GM23338 (cell line): ENCODE results near the gene RAMP1.
A peak's percentile ranks its signal among the peaks of the same experiment; 100 is the strongest.

Experiments
- CREB1 ChIP-seq: fragments of 250-450 bp; sonication (Bioruptor Pico); IDR thresholded peaks from 2 replicates; pipeline ENCODE4 v1.5.0; 2020; ENCODE audit warnings: low read depth, mild to moderate bottlenecking, moderate library complexity
- EZH2 ChIP-seq: fragments of 200-600 bp; sonication (generic); IDR thresholded peaks from one replicate; pipeline ENCODE4 v1.8.0; 2017; ENCODE audit warnings: antibody characterized with exemption, mild to moderate bottlenecking, low read depth; ENCODE audit not compliant: unreplicated experiment
- EZH2phosphoT487 ChIP-seq: fragments of 200-600 bp; sonication (generic); IDR thresholded peaks from one replicate; pipeline ENCODE4 v1.8.1; 2018; ENCODE audit warnings: antibody characterized with exemption; ENCODE audit not compliant: unreplicated experiment
- JUNB ChIP-seq: IDR thresholded peaks from one replicate; pipeline ENCODE4 v1.6.1; 2016; ENCODE audit warnings: antibody characterized with exemption; ENCODE audit not compliant: unreplicated experiment
- POLR2AphosphoS5 ChIP-seq: IDR thresholded peaks from 2 replicates; pipeline ENCODE4 v1.6.1; 2016; ENCODE audit warnings: antibody characterized with exemption, low read depth
- ZNF331 ChIP-seq: fragments of 250-450 bp; sonication (Bioruptor Pico); IDR thresholded peaks from 2 replicates; pipeline ENCODE4 v1.5.0; 2020; ENCODE audit warnings: low read depth, mild to moderate bottlenecking, moderate library complexity
- TF ChIP-seq, protein P1 (sequence below), 2 experiments: fragments of 200-600 bp in 1 of 2; sonication (generic) in 1 of 2; conservative IDR thresholded peaks; 2 replicates each; pipeline versions ENCODE4 v1.5.1 to v1.6.1; 2016 to 2017; ENCODE audit warnings: antibody characterized with exemption in 2 of 2, low read depth in 2 of 2, mild to moderate bottlenecking in 2 of 2, moderate library complexity in 1 of 2
- TF ChIP-seq, protein P2 (sequence below): IDR thresholded peaks from one replicate; pipeline ENCODE4 v1.6.1; 2018; ENCODE audit warnings: antibody characterized with exemption; ENCODE audit not compliant: unreplicated experiment
- TF ChIP-seq, protein P3 (sequence below): fragments of 250-450 bp; sonication (Bioruptor Pico); IDR thresholded peaks from 2 replicates; pipeline ENCODE4 v1.5.0; 2020; ENCODE audit warnings: mild to moderate bottlenecking, moderate library complexity
- TF ChIP-seq, protein P4 (sequence below): IDR thresholded peaks from 2 replicates; pipeline ENCODE4 v1.6.1; 2016; ENCODE audit warnings: antibody characterized with exemption

DNA sequence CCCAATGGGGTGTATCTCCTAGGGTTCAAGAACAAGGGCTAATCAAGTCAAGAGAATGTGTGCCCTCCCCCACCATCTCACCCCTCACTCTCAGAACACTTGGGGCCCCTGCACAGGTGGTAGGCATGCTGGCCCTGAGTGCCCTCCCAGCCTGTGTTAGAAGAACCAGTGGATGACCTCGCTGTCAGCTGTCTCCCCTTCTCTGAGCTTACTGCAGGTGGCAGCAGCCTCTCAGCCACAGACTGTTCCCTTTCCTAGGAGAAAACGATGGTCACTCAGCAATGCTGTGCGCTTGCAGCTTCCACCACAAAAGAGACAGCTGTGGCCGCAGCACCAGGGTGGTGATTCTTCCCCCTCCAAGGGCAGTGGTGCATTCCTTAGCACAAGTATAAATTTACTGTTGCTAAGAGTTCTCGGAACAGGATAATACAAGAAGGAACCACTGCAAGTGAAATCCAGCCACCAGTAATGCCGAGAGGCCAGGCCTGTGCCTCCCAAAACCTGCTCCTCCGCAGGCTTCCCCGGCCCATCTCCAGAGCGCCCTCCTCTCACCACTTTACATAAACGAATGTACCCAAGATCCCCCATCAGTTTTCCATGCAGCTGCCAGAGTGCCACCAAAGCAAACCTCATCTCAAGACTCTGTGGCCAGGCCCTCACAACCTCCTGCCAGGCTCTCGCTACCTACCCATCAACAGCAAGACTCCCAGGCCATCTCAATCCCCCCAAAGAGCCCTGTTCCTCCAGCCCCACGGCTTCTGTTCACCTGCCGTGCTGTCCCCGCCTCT, 935 bp upstream of the RAMP1 start:
- TF ChIP-seq, protein P1, sequence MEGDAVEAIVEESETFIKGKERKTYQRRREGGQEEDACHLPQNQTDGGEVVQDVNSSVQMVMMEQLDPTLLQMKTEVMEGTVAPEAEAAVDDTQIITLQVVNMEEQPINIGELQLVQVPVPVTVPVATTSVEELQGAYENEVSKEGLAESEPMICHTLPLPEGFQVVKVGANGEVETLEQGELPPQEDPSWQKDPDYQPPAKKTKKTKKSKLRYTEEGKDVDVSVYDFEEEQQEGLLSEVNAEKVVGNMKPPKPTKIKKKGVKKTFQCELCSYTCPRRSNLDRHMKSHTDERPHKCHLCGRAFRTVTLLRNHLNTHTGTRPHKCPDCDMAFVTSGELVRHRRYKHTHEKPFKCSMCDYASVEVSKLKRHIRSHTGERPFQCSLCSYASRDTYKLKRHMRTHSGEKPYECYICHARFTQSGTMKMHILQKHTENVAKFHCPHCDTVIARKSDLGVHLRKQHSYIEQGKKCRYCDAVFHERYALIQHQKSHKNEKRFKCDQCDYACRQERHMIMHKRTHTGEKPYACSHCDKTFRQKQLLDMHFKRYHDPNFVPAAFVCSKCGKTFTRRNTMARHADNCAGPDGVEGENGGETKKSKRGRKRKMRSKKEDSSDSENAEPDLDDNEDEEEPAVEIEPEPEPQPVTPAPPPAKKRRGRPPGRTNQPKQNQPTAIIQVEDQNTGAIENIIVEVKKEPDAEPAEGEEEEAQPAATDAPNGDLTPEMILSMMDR (conservative IDR thresholded peaks at IDR 0.05; ENCODE audit: low read depth in 2 of 2): peak; percentile 64 to 96
- TF ChIP-seq EZH2phosphoT487: no peak
- TF ChIP-seq EZH2: no peak
- TF ChIP-seq POLR2AphosphoS5: no peak
- no peak for TF ChIP-seq JUNB
- TF ChIP-seq, protein P2, sequence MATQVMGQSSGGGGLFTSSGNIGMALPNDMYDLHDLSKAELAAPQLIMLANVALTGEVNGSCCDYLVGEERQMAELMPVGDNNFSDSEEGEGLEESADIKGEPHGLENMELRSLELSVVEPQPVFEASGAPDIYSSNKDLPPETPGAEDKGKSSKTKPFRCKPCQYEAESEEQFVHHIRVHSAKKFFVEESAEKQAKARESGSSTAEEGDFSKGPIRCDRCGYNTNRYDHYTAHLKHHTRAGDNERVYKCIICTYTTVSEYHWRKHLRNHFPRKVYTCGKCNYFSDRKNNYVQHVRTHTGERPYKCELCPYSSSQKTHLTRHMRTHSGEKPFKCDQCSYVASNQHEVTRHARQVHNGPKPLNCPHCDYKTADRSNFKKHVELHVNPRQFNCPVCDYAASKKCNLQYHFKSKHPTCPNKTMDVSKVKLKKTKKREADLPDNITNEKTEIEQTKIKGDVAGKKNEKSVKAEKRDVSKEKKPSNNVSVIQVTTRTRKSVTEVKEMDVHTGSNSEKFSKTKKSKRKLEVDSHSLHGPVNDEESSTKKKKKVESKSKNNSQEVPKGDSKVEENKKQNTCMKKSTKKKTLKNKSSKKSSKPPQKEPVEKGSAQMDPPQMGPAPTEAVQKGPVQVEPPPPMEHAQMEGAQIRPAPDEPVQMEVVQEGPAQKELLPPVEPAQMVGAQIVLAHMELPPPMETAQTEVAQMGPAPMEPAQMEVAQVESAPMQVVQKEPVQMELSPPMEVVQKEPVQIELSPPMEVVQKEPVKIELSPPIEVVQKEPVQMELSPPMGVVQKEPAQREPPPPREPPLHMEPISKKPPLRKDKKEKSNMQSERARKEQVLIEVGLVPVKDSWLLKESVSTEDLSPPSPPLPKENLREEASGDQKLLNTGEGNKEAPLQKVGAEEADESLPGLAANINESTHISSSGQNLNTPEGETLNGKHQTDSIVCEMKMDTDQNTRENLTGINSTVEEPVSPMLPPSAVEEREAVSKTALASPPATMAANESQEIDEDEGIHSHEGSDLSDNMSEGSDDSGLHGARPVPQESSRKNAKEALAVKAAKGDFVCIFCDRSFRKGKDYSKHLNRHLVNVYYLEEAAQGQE: no peak
- no peak for TF ChIP-seq ZNF331
- TF ChIP-seq, protein P3, sequence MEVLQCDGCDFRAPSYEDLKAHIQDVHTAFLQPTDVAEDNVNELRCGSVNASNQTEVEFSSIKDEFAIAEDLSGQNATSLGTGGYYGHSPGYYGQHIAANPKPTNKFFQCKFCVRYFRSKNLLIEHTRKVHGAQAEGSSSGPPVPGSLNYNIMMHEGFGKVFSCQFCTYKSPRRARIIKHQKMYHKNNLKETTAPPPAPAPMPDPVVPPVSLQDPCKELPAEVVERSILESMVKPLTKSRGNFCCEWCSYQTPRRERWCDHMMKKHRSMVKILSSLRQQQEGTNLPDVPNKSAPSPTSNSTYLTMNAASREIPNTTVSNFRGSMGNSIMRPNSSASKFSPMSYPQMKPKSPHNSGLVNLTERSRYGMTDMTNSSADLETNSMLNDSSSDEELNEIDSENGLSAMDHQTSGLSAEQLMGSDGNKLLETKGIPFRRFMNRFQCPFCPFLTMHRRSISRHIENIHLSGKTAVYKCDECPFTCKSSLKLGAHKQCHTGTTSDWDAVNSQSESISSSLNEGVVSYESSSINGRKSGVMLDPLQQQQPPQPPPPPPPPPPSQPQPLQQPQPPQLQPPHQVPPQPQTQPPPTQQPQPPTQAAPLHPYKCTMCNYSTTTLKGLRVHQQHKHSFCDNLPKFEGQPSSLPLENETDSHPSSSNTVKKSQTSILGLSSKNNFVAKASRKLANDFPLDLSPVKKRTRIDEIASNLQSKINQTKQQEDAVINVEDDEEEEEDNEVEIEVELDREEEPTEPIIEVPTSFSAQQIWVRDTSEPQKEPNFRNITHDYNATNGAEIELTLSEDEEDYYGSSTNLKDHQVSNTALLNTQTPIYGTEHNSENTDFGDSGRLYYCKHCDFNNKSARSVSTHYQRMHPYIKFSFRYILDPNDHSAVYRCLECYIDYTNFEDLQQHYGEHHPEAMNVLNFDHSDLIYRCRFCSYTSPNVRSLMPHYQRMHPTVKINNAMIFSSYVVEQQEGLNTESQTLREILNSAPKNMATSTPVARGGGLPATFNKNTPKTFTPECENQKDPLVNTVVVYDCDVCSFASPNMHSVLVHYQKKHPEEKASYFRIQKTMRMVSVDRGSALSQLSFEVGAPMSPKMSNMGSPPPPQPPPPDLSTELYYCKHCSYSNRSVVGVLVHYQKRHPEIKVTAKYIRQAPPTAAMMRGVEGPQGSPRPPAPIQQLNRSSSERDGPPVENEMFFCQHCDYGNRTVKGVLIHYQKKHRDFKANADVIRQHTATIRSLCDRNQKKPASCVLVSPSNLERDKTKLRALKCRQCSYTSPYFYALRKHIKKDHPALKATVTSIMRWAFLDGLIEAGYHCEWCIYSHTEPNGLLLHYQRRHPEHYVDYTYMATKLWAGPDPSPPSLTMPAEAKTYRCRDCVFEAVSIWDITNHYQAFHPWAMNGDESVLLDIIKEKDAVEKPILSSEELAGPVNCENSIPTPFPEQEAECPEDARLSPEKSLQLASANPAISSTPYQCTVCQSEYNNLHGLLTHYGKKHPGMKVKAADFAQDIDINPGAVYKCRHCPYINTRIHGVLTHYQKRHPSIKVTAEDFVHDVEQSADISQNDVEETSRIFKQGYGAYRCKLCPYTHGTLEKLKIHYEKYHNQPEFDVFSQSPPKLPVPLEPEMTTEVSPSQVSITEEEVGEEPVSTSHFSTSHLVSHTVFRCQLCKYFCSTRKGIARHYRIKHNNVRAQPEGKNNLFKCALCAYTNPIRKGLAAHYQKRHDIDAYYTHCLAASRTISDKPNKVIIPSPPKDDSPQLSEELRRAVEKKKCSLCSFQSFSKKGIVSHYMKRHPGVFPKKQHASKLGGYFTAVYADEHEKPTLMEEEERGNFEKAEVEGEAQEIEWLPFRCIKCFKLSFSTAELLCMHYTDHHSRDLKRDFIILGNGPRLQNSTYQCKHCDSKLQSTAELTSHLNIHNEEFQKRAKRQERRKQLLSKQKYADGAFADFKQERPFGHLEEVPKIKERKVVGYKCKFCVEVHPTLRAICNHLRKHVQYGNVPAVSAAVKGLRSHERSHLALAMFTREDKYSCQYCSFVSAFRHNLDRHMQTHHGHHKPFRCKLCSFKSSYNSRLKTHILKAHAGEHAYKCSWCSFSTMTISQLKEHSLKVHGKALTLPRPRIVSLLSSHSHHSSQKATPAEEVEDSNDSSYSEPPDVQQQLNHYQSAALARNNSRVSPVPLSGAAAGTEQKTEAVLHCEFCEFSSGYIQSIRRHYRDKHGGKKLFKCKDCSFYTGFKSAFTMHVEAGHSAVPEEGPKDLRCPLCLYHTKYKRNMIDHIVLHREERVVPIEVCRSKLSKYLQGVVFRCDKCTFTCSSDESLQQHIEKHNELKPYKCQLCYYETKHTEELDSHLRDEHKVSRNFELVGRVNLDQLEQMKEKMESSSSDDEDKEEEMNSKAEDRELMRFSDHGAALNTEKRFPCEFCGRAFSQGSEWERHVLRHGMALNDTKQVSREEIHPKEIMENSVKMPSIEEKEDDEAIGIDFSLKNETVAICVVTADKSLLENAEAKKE (CRISPR knock-in tag): no peak
- TF ChIP-seq CREB1: no peak
- TF ChIP-seq, protein P4, sequence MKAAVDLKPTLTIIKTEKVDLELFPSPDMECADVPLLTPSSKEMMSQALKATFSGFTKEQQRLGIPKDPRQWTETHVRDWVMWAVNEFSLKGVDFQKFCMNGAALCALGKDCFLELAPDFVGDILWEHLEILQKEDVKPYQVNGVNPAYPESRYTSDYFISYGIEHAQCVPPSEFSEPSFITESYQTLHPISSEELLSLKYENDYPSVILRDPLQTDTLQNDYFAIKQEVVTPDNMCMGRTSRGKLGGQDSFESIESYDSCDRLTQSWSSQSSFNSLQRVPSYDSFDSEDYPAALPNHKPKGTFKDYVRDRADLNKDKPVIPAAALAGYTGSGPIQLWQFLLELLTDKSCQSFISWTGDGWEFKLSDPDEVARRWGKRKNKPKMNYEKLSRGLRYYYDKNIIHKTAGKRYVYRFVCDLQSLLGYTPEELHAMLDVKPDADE: no peak
